Activated naive CD4-positive, alpha-beta T cell treated with anti-CD3 and anti-CD28 coated beads for 36 hours (primary cell): ENCODE data around the gene NMNAT1. TPM values are rescaled to one million over a fixed set of nuclear protein-coding genes. Genes with fewer than 3 reads are reported as not detected.
A peak's percentile ranks its signal among the peaks of the same experiment; 100 is the strongest.

ENCODE experiments used
- CTCF ChIA-PET: fragments of 350-600 bp; sonication (Branson Sonifier 250); formaldehyde crosslinking; loops from one replicate; lab custom pipeline; 2021; ENCODE audit warnings: antibody characterized with exemption; lab: Charles Lee
- DNase-seq: peaks from one replicate; pipeline ENCODE4 v3.0.0-alpha.2; 2020
- H3K27ac Mint-ChIP-seq: one replicate; pipeline ENCODE4 v1.8.0; 2021; ENCODE audit warnings: mild to moderate bottlenecking, mixed read lengths
- H3K27me3 Mint-ChIP-seq: one replicate; pipeline ENCODE4 v1.8.0; 2021; ENCODE audit warnings: low read depth, mixed read lengths
- H3K36me3 Mint-ChIP-seq: one replicate; pipeline ENCODE4 v1.8.0; 2021; ENCODE audit warnings: low read depth, mixed read lengths
- H3K4me1 Mint-ChIP-seq: one replicate; pipeline ENCODE4 v1.8.0; 2021; ENCODE audit warnings: low read depth, mixed read lengths
- H3K4me3 Mint-ChIP-seq: one replicate; pipeline ENCODE4 v1.8.0; 2021; ENCODE audit warnings: mild to moderate bottlenecking, moderate library complexity, mixed read lengths
- H3K9me3 Mint-ChIP-seq: one replicate; pipeline ENCODE4 v1.8.0; 2021; ENCODE audit warnings: mixed read lengths
- intact Hi-C: fragments of 100-400 bp; cut with micrococcal nuclease; formaldehyde crosslinking; loops from one replicate; pipeline ENCODE4 v1.15.1; 2023
- total RNA-seq, 2 experiments: library from RNA; stranded (reverse); gene quantifications; one replicate each; pipeline ENCODE4 v1.2.3, GENCODE V29; 2021

NMNAT1 gene
- 1 to 10 TPM; 7.5 to 8.0 TPM for total RNA-seq

- DNase-seq = peak; percentile 94
- CTCF ChIA-PET = interaction anchor here (0.6 to 3.7 kb wide), 5 partner anchors 30 to 544 kb away, joined by 3 to 44 read pairs (median 3); no protein-coding TSS in a partner anchor
- no peaks in the 10 kb centered on the region for H3K27me3 Mint-ChIP-seq
- H3K9me3 Mint-ChIP-seq = no peaks in the 10 kb centered on the region
- H3K4me1 Mint-ChIP-seq = peaks cover 27% of the 10 kb centered on the region
- intact Hi-C loops = loop anchor here (1.0 to 5.0 kb wide), 6 partner anchors 33 to 486 kb away; partner anchors contain the start of genes CTNNBIP1 and UBE4B
- peaks cover 1% of the 10 kb centered on the region for H3K36me3 Mint-ChIP-seq
- peak within 1 kb of the TSS; percentile 95 for H3K4me3 Mint-ChIP-seq
- peak within 1 kb of the TSS; percentile 92 for H3K27ac Mint-ChIP-seq
Measured at GRCh38 chr1:9942939-9943788, at the start of gene NMNAT1, which contains the start of gene LZIC. NMNAT1 (plus strand) TSS chr1:9943475; CDS start chr1:9972074, 28,599 bp downstream. LZIC (minus strand) TSS chr1:9943391; CDS start chr1:9936619, 6,772 bp downstream.

DNA sequence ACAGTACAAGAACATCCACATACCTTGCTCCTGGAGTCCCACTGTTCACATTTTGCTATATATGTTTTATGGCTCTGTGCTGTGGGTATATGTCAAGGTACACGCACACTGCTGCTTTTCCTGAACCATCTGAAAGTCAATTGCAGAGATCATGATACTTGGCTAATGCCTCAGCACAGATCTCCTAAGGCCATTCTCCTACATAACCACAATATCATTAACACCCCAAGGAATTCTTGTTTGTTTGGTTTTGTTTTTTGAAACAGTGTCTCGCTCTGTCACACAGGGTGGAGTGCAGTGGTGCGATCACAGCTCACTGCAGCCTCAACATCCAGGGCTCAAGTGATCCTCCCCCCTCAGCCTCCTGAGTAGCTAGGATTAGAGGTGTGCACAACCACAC, 49.2 kb upstream of the NMNAT1 start:
- DNase-seq = no peak
- H3K27ac Mint-ChIP-seq = no peak overlapping the region
- intact Hi-C loops = no loop called here
- CTCF ChIA-PET = interaction anchor here (0.6 to 1.2 kb wide), 3 partner anchors 19 to 57 kb away, joined by 3 to 5 read pairs (median 4); no protein-coding TSS in a partner anchor
- no peak overlapping the region for H3K4me3 Mint-ChIP-seq
- H3K9me3 Mint-ChIP-seq = no peaks in the 10 kb centered on the region
- H3K27me3 Mint-ChIP-seq = no peaks in the 10 kb centered on the region
- no peaks in the 10 kb centered on the region for H3K36me3 Mint-ChIP-seq
- H3K4me1 Mint-ChIP-seq = peaks cover 12% of the 10 kb centered on the region

- no peak overlapping the region for H3K27ac Mint-ChIP-seq
- H3K4me3 Mint-ChIP-seq = peak overlapping the region; percentile 3
- H3K27me3 Mint-ChIP-seq = no peaks in the 10 kb centered on the region
- H3K9me3 Mint-ChIP-seq = no peaks in the 10 kb centered on the region
- CTCF ChIA-PET = interaction anchor here (0.8 to 1.1 kb wide), 3 partner anchors 23 to 74 kb away, joined by 3 read pairs; no protein-coding TSS in a partner anchor
- intact Hi-C loops = loop anchor here (5.0 kb wide), 1 partner anchor 248 kb away; the partner anchor contains the start of gene PIK3CD
- DNase-seq = peak; percentile 13
- peaks cover 39% of the 10 kb centered on the region for H3K4me1 Mint-ChIP-seq
- H3K36me3 Mint-ChIP-seq = no peaks in the 10 kb centered on the region
Measured at GRCh38 chr1:9900142-9901043, 42.9 kb upstream of the NMNAT1 start.

DNA sequence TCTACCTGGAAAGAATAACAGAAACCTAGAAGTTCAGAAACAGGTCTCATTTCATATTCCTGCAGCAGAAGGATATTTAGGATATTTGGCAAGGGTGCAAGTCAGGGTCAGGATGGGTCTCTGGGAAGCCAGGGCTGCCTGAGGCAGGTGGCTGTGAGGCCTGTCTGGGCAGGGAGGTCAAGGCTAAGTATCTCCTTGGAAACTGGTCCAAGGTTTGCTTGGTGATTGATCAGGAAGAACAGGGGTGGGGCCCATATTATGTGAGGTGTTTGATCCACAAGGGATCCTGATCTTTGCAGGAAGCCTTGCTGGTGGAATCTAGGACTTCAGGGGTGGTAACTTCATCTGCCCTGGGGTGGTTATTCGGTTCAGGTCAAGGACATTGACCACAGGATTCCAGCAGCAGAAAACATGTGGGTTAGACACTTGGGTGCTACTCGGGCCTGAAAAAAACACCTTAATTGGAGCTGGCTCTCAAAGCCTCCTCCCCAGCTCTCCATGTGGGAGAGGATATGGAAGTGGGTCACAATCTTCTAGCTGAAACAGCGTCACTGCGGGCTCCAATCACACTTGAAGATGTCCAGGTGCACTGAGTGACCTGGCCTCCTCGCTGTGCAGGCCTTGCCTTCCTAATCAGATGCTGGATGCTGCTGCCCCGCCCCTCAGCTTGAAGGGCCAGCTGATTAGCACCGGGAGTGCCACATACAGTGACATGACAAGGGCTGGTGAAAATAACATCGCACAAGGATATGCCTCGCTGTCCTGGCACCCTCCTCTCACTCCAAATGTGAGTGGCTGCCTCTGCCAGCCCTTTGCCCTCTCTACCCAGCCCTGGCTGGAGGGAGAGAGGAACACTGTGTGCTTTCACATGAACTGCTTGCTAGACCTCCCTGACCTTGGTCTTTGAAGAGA, 41.9 kb upstream of the NMNAT1 start:
- Mint-ChIP-seq H3K4me3 (no peak overlapping the region), H3K27me3 (no peaks in the 10 kb centered on the region), H3K36me3 (no peaks in the 10 kb centered on the region), H3K4me1 (peaks cover 39% of the 10 kb centered on the region), H3K9me3 (no peaks in the 10 kb centered on the region), H3K27ac (no peak overlapping the region)
- DNase-seq = no peak
- CTCF ChIA-PET = interaction anchor here (1.1 kb wide), 1 partner anchor 38 kb away, joined by 3 read pairs; no protein-coding TSS in a partner anchor
- intact Hi-C loops = loop anchor here (5.0 kb wide), 1 partner anchor 249 kb away; the partner anchor contains the start of gene PIK3CD

DNA sequence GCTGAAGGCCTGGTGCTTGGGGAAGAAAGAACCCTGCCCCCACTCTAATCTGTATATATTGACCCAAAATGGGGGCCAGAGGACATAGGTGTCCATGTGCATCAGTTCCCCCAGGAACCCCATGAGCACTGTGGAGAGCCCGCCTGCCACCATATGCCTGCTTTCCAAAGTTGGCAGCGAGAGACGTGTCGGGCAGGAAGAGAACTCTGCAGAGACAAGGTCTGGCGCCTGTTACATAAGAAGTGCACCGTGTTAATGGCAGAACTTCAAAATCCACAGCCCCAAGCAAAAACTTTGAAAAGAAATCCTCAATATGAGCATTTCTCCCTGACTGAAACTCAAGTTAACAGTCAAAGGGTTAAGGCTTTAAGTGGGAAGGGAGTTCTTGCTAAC, 41.2 kb upstream of the NMNAT1 start:
- no peaks in the 10 kb centered on the region for H3K9me3 Mint-ChIP-seq
- H3K4me1 Mint-ChIP-seq = peaks cover 39% of the 10 kb centered on the region
- H3K4me3 Mint-ChIP-seq = no peak overlapping the region
- DNase-seq = no peak
- no peaks in the 10 kb centered on the region for H3K27me3 Mint-ChIP-seq
- no peak overlapping the region for H3K27ac Mint-ChIP-seq
- intact Hi-C loops = loop anchor here (5.0 kb wide), 1 partner anchor 250 kb away; the partner anchor contains the start of gene PIK3CD
- CTCF ChIA-PET = no interaction called here
- no peaks in the 10 kb centered on the region for H3K36me3 Mint-ChIP-seq

DNA sequence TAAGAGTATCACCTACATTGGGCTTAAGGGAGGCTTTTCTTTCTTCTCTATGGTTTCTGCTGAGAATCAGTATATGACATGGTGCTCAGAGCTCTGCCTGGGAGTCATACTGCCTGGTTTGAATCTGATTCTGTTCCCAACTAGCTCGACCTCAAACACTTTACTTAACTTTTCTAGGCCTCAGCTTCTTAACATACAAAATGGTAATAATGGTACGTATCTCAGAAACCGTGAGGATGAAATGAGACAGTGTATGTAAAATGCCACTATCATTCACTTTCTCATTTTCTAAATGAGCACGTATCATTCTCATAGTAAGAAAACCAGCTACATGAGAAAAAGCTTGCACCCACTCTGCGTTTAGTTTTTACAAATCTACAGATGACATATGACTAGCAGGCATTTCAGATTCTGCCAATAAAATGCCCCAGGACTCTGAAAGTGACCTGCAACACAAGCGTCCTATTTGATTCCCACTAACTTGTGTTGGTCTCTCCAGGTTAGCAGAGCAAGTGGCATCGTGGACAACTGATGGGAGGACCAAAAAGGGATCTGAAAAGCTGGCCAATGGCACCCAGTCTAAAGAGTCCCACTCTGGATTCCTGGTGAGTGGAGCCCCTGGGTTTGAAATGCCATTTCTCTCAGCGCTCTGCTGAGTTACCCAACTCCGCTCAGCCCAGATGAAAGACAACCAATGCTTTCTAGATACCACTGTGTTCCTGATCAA, 39.3 kb upstream of the NMNAT1 start:
- DNase-seq = peak; percentile 58
- H3K27me3 Mint-ChIP-seq = no peaks in the 10 kb centered on the region
- H3K4me3 Mint-ChIP-seq = no peak overlapping the region
- no peaks in the 10 kb centered on the region for H3K9me3 Mint-ChIP-seq
- CTCF ChIA-PET = interaction anchor here (0.6 to 1.4 kb wide), 5 partner anchors 9 to 393 kb away, joined by 3 to 5 read pairs (median 3); no protein-coding TSS in a partner anchor
- peak overlapping the region; percentile 78 for H3K27ac Mint-ChIP-seq
- peaks cover 44% of the 10 kb centered on the region for H3K4me1 Mint-ChIP-seq
- H3K36me3 Mint-ChIP-seq = no peaks in the 10 kb centered on the region
- intact Hi-C loops = loop anchor here (1.0 to 5.0 kb wide), 3 partner anchors 176 to 266 kb away; partner anchors contain the start of gene PIK3CD

DNA sequence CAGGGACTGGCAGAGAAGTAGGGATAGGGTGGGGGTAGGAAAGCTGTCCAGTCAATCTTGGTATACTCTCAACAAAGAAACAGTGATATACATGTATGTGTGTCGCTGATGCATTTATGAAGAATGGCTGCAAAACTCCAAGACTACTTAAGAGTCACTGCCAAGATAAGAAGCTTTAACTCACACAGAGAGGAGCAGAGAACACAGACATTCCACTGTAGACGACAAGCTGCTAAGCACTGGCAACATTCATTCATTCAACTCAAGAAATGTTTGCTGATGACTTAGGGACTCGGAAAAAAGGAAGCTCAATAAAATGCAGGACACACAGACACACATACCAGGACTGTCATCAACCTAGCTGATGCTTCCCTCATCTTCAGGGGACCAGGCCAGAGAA, 38.7 kb upstream of the NMNAT1 start:
- peaks cover 49% of the 10 kb centered on the region for H3K4me1 Mint-ChIP-seq
- no peak overlapping the region for H3K27ac Mint-ChIP-seq
- intact Hi-C loops = loop anchor here (1.0 to 5.0 kb wide), 3 partner anchors 176 to 266 kb away; partner anchors contain the start of gene PIK3CD
- CTCF ChIA-PET = interaction anchor here (0.6 to 0.9 kb wide), 4 partner anchors 10 to 394 kb away, joined by 3 to 5 read pairs (median 4); no protein-coding TSS in a partner anchor
- H3K4me3 Mint-ChIP-seq = no peak overlapping the region
- H3K27me3 Mint-ChIP-seq = no peaks in the 10 kb centered on the region
- no peaks in the 10 kb centered on the region for H3K36me3 Mint-ChIP-seq
- no peaks in the 10 kb centered on the region for H3K9me3 Mint-ChIP-seq
- no peak for DNase-seq

DNA sequence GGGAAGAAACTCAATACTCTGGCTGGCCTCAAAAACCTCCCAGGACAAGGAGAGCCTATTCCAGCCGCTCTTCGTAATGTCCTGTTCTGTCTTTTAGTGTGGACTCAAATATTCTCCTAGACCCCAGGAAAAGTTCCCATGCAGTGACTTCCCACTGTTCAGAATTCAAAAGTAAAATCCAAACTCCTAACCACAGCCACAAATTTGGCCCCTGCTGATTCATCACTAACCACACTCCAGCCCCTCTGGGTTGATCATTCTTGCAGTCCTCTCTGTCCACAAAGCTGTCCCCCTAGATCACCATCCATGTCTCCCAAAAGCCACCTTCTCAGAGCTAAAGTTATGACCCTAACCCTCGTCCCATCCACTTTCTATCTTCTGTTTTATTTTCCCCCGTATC, 38.3 kb upstream of the NMNAT1 start:
- no peaks in the 10 kb centered on the region for H3K36me3 Mint-ChIP-seq
- no peak for DNase-seq
- H3K27ac Mint-ChIP-seq = no peak overlapping the region
- H3K4me1 Mint-ChIP-seq = peaks cover 48% of the 10 kb centered on the region
- CTCF ChIA-PET = interaction anchor here (0.6 to 0.9 kb wide), 3 partner anchors 10 to 39 kb away, joined by 3 to 5 read pairs (median 5); no protein-coding TSS in a partner anchor
- H3K9me3 Mint-ChIP-seq = no peaks in the 10 kb centered on the region
- no peak overlapping the region for H3K4me3 Mint-ChIP-seq
- intact Hi-C loops = no loop called here
- no peaks in the 10 kb centered on the region for H3K27me3 Mint-ChIP-seq

DNA sequence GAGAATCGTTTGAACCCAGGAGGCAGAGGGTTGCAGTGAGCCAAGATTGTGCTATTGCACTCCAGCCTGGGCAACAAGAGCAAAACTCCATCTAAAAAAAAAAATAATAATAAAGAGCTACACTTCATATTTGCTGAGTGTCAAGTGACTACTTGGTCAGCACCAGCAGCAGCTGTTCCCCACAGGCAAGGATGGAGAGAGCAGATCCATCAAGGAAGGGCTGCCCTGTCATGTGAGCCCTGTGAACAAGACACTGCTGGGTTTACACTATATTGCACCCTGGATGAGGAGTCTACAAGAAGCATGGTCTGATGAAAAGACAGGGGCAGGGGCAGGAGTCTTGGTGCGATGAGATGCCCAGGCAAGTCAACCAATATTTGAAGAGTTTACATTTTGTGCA, 36.8 kb upstream of the NMNAT1 start:
- peaks cover 40% of the 10 kb centered on the region for H3K4me1 Mint-ChIP-seq
- no peaks in the 10 kb centered on the region for H3K27me3 Mint-ChIP-seq
- CTCF ChIA-PET = interaction anchor here (0.7 to 1.3 kb wide), 3 partner anchors 32 to 279 kb away, joined by 3 read pairs; no protein-coding TSS in a partner anchor
- intact Hi-C loops = no loop called here
- H3K4me3 Mint-ChIP-seq = no peak overlapping the region
- DNase-seq = no peak
- no peak overlapping the region for H3K27ac Mint-ChIP-seq
- H3K36me3 Mint-ChIP-seq = no peaks in the 10 kb centered on the region
- no peaks in the 10 kb centered on the region for H3K9me3 Mint-ChIP-seq

GRCh38 chr1:9907441-9907840, 35.8 kb upstream of the NMNAT1 start:
- Mint-ChIP-seq H3K27me3 (no peaks in the 10 kb centered on the region), H3K36me3 (no peaks in the 10 kb centered on the region), H3K4me1 (peaks cover 44% of the 10 kb centered on the region), H3K27ac (no peak overlapping the region), H3K9me3 (no peaks in the 10 kb centered on the region), H3K4me3 (no peak overlapping the region)
- no peak for DNase-seq
- CTCF ChIA-PET = interaction anchor here (0.8 kb wide), 1 partner anchor 33 kb away, joined by 3 read pairs; no protein-coding TSS in a partner anchor
- intact Hi-C loops = no loop called here
